HCT116 (cell line): ENCODE data around the gene HSPB1.

Experiments
- EZH2 ChIP-seq: fragments of 200-600 bp; sonication (generic); IDR thresholded peaks from 2 replicates; pipeline ENCODE4 v1.6.1; 2017; ENCODE audit warnings: antibody characterized with exemption, mixed run types
- POLR2AphosphoS5 ChIP-seq: IDR thresholded peaks from 2 replicates; pipeline ENCODE4 v1.6.1; 2011; ENCODE audit warnings: mild to moderate bottlenecking, low read depth, low read length, moderate library complexity
- RAD21 ChIP-seq: IDR thresholded peaks from 2 replicates; pipeline ENCODE4 v1.6.1; 2012; ENCODE audit warnings: low read depth, mild to moderate bottlenecking
- SP1 ChIP-seq: IDR thresholded peaks from 2 replicates; pipeline ENCODE4 v1.6.1; 2012; ENCODE audit warnings: low read depth
- SRF ChIP-seq: IDR thresholded peaks from 2 replicates; pipeline ENCODE4 v1.6.1; 2012; ENCODE audit warnings: low read depth
- ZFX ChIP-seq: fragments of 450-650 bp; IDR thresholded peaks from 2 replicates; pipeline ENCODE4 v1.6.1; 2017
- ZNF274 ChIP-seq: fragments of 200-500 bp; sonication (Bioruptor generic); IDR thresholded peaks from 2 replicates; pipeline ENCODE4 v1.6.1; 2014; ENCODE audit warnings: mild to moderate bottlenecking, low read depth, low read length, inconsistent platforms
- TF ChIP-seq, protein P1 (sequence below), 3 experiments: fragments of 200-600 bp in 1 of 3; sonication (generic) in 1 of 3; IDR thresholded peaks in 2 of 3; conservative IDR thresholded peaks in 1 of 3; 2 replicates each; pipeline ENCODE4 v1.5.1; 2012 to 2017; ENCODE audit warnings: low read depth in 2 of 3, low read length in 2 of 3, antibody characterized with exemption in 1 of 3, borderline replicate concordance in 1 of 3, control low read depth in 1 of 3, mild to moderate bottlenecking in 1 of 3, mixed read lengths in 1 of 3, mixed run types in 1 of 3, moderate library complexity in 1 of 3; ENCODE audit not compliant: insufficient read depth in 1 of 3
- TF ChIP-seq, protein P2 (sequence below): IDR thresholded peaks from 2 replicates; pipeline ENCODE4 v1.6.1; 2012; ENCODE audit warnings: low read depth
- TF ChIP-seq, protein P3 (sequence below): IDR thresholded peaks from 2 replicates; pipeline ENCODE4 v1.6.1; 2012

DNA sequence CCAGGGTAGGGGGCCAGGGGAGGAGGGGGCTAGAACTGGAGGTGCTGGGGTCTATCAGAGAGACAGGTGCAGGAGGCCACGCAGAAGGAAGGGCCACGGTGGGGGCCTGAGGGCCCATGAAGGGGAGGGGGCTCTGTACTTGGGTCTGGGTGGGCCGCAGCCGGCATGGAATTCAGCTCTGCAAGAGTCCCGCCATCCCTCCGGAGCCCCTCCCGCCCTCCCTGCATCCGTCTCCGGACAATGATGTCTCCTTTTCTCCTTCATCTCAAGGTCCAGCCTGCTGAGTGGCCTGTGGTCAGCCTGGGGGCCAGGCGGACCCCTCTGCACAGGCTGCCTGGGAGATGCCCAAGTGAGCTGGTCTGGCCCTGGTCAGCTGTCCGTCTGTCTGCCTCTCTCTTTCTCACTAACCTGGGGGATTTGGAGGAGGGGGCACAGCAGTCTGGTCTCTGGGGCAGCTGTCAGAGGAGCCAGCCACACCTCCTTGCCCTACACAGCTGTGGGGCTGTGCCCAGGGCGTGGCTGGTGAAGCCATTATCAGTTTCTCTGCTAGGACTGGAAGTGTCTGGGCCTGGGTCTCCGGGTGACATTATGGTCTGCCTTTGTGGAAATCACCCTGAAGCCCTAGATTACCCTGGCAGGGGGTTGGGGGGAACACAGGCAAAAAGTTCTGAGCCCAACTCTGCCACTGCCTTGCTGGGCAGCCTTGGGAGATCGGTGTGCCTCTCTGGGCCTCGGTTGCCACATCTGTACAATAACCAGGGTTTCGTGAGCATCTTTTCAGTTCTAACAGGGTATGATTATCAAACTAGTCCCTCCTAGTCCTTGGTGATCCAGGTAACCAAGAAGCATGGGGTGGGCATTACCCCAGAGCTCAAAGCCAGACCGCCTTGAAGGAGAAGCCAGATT, 19.0 kb upstream of the HSPB1 start:
- TF ChIP-seq EZH2, result no peak
- no peak for TF ChIP-seq POLR2AphosphoS5
- TF ChIP-seq, protein P1, sequence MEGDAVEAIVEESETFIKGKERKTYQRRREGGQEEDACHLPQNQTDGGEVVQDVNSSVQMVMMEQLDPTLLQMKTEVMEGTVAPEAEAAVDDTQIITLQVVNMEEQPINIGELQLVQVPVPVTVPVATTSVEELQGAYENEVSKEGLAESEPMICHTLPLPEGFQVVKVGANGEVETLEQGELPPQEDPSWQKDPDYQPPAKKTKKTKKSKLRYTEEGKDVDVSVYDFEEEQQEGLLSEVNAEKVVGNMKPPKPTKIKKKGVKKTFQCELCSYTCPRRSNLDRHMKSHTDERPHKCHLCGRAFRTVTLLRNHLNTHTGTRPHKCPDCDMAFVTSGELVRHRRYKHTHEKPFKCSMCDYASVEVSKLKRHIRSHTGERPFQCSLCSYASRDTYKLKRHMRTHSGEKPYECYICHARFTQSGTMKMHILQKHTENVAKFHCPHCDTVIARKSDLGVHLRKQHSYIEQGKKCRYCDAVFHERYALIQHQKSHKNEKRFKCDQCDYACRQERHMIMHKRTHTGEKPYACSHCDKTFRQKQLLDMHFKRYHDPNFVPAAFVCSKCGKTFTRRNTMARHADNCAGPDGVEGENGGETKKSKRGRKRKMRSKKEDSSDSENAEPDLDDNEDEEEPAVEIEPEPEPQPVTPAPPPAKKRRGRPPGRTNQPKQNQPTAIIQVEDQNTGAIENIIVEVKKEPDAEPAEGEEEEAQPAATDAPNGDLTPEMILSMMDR (IDR thresholded peaks at IDR 0.05 in 2 of 3, conservative IDR thresholded peaks at IDR 0.05 in 1 of 3; ENCODE audit: borderline replicate concordance in 1 of 3, insufficient read depth in 1 of 3, low read depth in 2 of 3, low read length in 2 of 3), result no peak
- TF ChIP-seq, protein P2, sequence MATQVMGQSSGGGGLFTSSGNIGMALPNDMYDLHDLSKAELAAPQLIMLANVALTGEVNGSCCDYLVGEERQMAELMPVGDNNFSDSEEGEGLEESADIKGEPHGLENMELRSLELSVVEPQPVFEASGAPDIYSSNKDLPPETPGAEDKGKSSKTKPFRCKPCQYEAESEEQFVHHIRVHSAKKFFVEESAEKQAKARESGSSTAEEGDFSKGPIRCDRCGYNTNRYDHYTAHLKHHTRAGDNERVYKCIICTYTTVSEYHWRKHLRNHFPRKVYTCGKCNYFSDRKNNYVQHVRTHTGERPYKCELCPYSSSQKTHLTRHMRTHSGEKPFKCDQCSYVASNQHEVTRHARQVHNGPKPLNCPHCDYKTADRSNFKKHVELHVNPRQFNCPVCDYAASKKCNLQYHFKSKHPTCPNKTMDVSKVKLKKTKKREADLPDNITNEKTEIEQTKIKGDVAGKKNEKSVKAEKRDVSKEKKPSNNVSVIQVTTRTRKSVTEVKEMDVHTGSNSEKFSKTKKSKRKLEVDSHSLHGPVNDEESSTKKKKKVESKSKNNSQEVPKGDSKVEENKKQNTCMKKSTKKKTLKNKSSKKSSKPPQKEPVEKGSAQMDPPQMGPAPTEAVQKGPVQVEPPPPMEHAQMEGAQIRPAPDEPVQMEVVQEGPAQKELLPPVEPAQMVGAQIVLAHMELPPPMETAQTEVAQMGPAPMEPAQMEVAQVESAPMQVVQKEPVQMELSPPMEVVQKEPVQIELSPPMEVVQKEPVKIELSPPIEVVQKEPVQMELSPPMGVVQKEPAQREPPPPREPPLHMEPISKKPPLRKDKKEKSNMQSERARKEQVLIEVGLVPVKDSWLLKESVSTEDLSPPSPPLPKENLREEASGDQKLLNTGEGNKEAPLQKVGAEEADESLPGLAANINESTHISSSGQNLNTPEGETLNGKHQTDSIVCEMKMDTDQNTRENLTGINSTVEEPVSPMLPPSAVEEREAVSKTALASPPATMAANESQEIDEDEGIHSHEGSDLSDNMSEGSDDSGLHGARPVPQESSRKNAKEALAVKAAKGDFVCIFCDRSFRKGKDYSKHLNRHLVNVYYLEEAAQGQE, result no peak
- TF ChIP-seq, protein P3, sequence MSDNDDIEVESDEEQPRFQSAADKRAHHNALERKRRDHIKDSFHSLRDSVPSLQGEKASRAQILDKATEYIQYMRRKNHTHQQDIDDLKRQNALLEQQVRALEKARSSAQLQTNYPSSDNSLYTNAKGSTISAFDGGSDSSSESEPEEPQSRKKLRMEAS, result no peak
- TF ChIP-seq ZNF274, result no peak
- TF ChIP-seq SRF, result no peak
- no peak for TF ChIP-seq RAD21
- no peak for TF ChIP-seq ZFX
- no peak for TF ChIP-seq SP1
